Activated gamma-delta T cell treated with anti-CD3 and anti-CD28 coated beads, Interleukin-2, amount 50 U/mL, for 16 hours (primary cell): ENCODE results near the gene P4HB.

ENCODE experiments used
- DNase-seq: peaks from one replicate; pipeline ENCODE4 v3.0.0-alpha.2; 2020; ENCODE audit warnings: low read depth

Gene P4HB

GRCh38 chr17:81868674-81869220 is 8.4 kb upstream of the P4HB start:
- no peak for DNase-seq

- no peak for DNase-seq
These were observed 7.8 kb upstream of the P4HB start for GRCh38 chr17:81867991-81868673.

DNA sequence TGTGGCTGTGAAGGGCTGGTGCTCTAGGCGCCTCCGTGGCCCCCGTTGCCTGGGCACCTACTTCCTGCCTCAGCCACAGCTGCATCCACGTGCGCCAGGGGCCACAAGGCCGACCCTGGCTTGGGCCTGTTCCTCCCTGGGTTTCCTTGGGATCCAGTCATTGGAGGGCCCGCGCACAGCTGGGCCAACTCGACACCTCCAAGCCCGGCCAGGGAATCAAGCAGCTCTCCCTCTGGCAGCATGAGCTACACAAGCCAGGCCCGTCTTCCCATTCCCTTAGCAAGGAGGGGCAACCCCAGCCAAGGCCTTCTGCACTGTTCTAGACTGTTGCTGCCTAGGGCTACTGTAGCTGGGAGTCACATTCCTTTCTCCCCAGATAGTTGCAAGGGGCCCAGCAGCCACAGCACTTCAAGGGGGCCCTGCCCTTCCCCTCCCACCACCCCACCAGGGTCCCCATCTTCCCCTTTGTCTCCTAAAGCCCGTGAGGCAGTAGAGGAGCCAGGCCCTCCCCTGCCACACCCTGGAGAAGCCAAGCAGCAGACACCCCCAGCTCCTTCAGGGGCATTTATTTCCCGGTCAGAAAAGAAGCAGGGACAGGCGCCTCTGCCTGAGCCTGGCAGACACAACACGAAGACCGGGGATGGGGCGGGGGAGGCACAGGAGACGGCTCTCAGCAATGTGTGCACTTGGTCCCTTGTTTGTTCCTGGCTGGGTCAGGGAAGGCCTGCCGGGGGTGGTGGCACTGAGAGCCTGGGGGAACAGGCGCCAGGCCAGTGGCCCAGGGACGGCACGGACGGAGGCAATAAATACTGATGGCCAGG is 7.0 kb upstream of the P4HB start:
- DNase-seq: no peak

DNA sequence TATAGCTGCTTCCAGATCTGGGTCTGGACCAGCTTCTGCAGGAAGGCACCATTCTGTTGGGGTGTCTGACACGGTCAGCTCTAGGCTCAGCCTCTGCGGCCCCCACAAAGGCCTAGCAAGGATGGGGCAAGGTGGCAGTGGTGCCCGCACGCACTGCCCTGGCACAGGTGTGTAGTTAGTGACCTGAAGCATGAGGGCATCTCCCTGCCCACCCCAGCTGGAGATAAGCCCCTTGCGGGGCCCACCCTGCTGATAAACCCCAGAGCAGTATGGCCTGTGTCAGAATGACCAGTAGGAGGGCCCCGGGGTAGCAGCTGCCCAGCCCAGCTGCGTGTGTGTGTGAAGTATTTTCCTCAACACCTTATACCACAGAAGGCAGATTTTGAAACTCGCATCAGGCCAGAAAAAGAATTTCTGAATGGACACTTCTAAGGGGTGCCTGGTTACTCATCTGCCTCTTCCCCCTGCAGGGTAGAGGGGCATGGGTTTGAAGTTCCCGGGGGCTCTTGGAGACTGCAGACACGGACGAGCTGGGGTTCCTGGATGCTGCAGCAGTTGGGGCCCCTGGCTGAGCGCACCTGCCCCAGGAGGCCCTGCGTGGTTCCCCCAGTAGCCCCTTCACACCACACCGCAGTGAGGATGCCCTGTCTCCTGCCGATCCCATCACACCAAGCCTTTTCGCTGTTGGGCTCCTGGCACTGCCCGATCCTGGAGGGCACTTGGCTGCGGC is 6.3 kb upstream of the P4HB start:
- no peak for DNase-seq

GRCh38 chr17:81865733-81866439 is 5.6 kb upstream of the P4HB start:
- no peak for DNase-seq

GRCh38 chr17:81865358-81865732 is 5.0 kb upstream of the P4HB start:
- no peak for DNase-seq

GRCh38 chr17:81863833-81864768 is 3.8 kb upstream of the P4HB start:
- DNase-seq: no peak

DNA sequence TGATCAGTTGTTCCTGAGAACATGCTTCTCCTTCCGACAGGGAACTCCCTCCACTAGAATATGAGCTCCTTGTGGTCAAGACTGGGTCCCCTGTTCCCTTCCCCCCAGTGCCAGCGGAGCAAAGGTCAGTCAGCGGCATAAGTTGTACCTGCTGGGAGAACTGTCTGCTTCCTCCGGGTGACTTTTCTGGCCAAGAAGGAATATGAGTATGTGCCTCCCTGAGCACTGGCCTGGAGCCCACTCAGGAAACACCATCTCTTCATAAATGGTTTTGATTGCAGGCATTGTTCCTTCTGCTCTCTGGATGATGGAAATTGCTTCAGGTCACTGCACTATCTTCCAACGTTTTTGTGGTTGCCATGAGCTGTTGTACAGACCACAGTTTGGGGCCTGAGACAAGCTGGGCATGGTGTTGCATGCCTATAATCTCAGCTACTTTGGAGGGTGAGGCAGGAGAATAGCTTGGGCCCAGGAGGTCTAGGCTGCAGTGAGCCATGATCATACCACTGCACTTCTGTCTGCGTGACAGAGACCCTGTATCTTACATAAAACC is 2.9 kb upstream of the P4HB start:
- no peak for DNase-seq

DNA sequence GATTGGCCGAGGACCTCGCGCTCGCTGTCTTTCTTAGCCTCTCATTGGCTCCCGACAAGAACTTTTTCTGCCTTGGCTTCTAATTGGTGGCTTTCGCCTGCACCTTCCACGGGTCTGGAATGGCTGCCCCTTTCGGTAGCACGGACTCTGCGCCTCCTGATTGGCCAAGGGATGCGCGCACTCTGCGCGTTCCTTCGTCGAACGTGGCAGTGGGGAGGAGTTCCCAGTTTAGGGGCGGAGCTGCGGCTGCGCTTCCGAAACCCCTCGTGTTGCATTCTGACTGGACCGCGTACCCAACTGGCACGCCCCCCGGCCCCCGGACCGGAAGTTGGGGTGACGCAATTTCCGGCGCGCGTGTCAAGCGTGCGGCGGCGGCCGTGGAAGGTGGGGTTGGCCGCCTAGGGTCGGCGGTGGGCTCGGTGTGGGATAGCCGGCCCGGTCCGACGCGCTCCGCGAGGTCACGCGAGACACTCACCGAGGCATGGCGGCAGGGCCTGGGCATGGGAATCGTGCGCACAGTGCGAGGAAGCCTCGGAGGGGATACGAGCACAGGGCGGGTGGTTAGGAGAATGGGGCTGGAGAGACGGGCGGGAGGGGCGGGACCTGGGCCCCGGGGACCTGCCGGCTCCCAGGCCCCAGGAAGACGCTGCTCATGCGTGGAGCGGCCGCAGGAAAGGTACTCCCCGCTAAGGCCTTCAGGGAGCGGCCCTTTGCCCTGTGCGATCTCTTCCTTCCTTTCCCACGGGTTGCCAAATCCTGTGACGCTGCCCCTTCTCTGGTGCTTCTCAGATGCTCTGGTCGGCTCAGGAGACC is 627 bp upstream of the P4HB start:
- peak; percentile 99 for DNase-seq

GRCh38 chr17:81858967-81859905 is 1.1 kb downstream of the P4HB start:
- no peak for DNase-seq

- DNase-seq: no peak
These were observed 2.0 kb downstream of the P4HB start for GRCh38 chr17:81858170-81858966.

- no peak for DNase-seq
These were observed 5.2 kb downstream of the P4HB start for GRCh38 chr17:81854974-81855774.

DNA sequence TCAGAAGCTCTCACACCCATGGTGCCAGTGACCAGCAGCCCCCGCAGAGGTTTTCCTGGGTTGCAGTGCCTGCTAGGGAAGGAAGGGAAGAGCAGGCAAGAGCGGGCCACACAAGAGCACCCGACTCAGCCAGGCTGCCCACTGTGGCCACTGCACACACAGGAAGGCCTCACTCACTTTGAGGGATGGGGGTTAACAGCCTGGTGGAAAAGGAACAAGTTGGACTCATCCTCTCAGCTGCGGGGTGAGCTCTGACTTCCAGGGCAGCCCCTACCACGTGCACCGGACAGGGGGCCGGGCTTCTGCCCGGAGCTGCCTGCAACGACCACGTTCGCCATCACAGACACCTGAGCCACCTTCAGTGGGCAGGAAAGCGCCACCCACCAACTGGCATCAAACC is 8.1 kb downstream of the P4HB start:
- DNase-seq: no peak

DNA sequence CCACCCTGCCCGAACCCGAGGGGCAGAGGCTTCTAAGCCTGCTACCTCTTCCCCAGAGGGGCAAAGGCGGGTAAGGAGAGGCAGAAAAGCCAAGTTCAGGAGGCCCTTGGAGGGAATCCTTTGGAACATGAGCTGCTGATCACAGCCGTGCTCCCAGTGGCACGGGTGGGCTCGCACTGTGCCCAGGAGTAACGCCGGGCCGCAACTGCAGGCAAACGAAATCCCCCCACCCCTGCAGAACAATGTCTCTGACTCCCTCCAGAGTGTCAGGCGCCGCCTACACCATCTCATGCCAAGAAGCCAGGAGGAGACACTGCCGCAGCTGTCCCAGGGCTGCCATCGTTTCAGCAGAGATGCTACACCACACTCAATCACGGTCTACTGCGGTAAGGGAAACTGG is 8.9 kb downstream of the P4HB start:
- DNase-seq: no peak

GRCh38 chr17:81849457-81849856 is 10.9 kb downstream of the P4HB start:
- DNase-seq: no peak

DNA sequence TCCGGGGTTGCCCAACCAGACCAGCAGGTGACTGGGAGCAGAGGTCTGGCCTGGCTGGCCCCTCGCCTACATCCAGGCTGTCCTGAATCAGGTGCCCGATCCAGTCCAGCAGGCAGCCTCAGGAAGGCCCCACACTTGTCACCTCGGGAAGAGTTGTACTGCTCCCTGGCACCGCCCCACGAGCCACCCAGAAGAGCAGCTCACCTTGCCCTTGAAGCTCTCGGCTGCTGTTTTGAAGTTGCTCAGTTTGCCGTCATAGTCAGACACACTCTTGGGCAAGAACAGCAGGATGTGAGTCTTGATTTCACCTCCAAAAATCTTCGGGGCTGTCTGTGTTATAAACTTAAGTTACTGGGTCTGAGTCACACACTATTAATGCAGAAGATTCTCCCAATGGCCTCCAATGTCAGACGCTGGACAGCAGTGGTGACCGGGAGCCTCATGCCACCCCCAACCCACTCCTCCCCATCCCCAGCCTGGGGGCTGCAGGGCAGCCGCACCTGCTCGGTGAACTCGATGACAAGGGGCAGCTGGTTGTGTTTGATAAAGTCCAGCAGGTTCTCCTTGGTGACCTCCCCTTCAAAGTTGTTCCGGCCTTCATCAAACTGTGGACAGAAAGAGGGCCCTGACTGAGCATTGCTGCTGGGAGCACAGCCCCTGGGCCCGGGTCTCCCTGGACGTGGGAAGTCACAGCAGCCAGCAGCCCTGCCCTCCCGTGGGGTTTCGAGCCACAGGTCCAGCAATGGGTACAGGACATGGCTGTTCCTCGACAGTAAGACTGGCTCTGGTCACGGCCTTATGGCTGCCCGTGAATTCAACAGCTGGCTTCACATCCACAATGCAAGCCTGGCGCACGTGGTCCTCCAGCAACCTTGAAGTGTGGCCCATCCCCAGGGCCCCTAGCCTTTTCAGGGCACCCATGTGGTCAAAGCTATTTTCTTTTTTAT is 13.3 kb downstream of the P4HB start:
- DNase-seq: no peak
